ENCODE data around the gene MINDY2. TPM values are rescaled to one million over a fixed set of nuclear protein-coding genes. Genes with fewer than 3 reads are reported as not detected.
A peak's percentile ranks its signal among the peaks of the same experiment; 100 is the strongest.

The MINDY2 gene
- total and polyA plus RNA-seq, 7 experiments from 2014 or later, result 8.9 to 16.6 (median 11.4) TPM

DNA sequence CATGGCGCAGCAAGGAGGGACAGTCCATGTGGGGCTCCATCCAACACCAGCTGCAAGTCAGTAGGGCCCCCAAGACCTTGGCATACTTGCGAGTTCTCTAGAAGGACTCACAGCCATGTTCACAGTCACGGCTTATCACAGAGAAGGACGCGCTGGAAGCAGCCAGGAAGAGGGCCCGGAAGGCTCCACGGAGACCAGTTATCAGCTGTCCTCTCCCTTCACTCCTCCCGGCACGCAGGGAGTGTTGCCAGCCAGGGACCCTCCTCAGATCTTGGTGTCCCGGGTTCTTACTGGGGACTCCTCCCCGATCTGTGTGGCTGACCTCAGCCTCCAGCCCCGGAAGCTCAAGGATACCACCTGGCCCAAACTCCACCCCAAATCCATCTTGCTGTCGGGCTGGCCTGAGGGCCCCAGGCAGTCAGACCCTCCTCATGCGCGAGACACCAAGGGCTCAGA is 94.4 kb downstream of the MINDY2 start:
- Mint-ChIP-seq H3K4me3 (peak overlapping the region in 5 of 10 donors; percentile 16 to 58 (median 38)), H3K27me3 (peaks cover 6 to 8% (median 7%) of the 10 kb centered on the region in 5 donors), H3K36me3 (peaks cover 0 to 7% (median 4%) of the 10 kb centered on the region in 5 donors), H3K9me3 (peaks cover 0 to 1% (median 0%) of the 10 kb centered on the region in 11 donors), H3K4me1 (peaks cover 10 to 31% (median 25%) of the 10 kb centered on the region in 7 donors), H3K27ac (no peak overlapping the region)
- no peak overlapping the region for H3K4me3 ChIP-seq (ENCODE audit: low read length)
- H3K36me3 ChIP-seq (ENCODE audit: control insufficient read depth in 2 of 3, insufficient read depth in 3 of 3, low read length in 3 of 3), result no peaks in the 10 kb centered on the region
- no peaks in the 10 kb centered on the region for H3K9me3 ChIP-seq (ENCODE audit: control insufficient read depth in 2 of 3, low read length in 3 of 3)
- DNase-seq, result no peak
- no peak for ATAC-seq
- peaks cover 0 to 5% of the 10 kb centered on the region in 2 donors for H3K4me1 ChIP-seq (ENCODE audit: control insufficient read depth in 2 of 2, insufficient read depth in 2 of 2, low read length in 2 of 2)
- intact Hi-C loops (cut with micrococcal nuclease), result no loop called here
- no peak overlapping the region for H3K27ac ChIP-seq (ENCODE audit: low read depth, low read length)
- ChIA-PET POLR2A (no interaction called here), CTCF (no interaction called here)
- no peaks in the 10 kb centered on the region for H3K27me3 ChIP-seq (ENCODE audit: control insufficient read depth in 2 of 2, insufficient read depth in 2 of 2, low read length in 2 of 2)

DNA sequence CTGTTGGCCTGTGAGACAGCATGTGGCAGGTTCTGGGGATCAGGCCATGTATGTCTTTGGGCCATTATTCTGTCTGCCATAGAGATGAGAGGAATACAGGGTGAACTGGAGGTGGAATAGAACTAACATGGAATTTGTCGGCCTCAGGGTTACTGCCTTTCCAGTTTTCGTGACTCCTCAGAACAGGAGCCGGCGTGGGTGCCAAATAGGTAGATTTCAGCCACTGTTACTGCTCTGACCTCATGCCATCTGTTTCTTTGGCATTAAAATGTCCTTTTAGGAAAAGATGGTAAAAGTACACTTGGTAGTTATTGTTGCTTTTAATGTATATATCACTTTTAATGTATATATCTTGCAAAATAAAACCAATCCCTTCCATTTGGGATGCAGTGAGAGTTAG is 96.8 kb downstream of the MINDY2 start:
- ATAC-seq, result no peak

DNA sequence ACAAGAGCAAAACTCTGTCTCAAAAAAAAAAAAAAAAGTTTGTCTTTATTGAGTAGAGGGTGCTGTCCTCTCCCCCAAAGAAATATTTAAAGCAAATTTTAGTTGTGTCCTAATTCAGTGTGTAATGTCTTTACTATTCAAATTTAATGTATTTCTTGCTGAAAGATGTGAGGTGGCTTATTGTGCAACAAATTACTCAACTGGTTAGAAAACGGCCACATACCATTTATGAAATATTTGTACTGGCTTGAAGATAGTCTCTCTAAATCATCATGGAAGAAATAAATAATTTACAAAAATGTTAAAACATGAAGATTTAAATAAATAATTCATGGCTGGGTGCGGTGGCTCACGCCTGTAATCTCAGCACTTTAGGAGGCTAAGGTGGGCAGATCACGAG is 99.3 kb downstream of the MINDY2 start:
- intact Hi-C loops (cut with micrococcal nuclease), result no loop called here
- Mint-ChIP-seq H3K27ac (no peak overlapping the region), H3K4me3 (no peak overlapping the region), H3K36me3 (peaks cover 0 to 4% (median 0%) of the 10 kb centered on the region in 5 donors), H3K9me3 (peaks cover 0 to 1% (median 0%) of the 10 kb centered on the region in 11 donors), H3K4me1 (peaks cover 0 to 6% (median 0%) of the 10 kb centered on the region in 7 donors), H3K27me3 (no peaks in the 10 kb centered on the region)
- H3K27ac ChIP-seq (ENCODE audit: low read depth, low read length), result no peak overlapping the region
- no peaks in the 10 kb centered on the region for H3K36me3 ChIP-seq (ENCODE audit: control insufficient read depth in 2 of 3, insufficient read depth in 3 of 3, low read length in 3 of 3)
- DNase-seq, result no peak
- no peak for ATAC-seq
- no peaks in the 10 kb centered on the region for H3K27me3 ChIP-seq (ENCODE audit: control insufficient read depth in 2 of 2, insufficient read depth in 2 of 2, low read length in 2 of 2)
- H3K4me1 ChIP-seq (ENCODE audit: control insufficient read depth in 2 of 2, insufficient read depth in 2 of 2, low read length in 2 of 2), result no peaks in the 10 kb centered on the region
- ChIA-PET POLR2A (no interaction called here), CTCF (no interaction called here)
- H3K4me3 ChIP-seq (ENCODE audit: low read length), result no peak overlapping the region
- H3K9me3 ChIP-seq (ENCODE audit: control insufficient read depth in 2 of 3, low read length in 3 of 3), result no peaks in the 10 kb centered on the region

More for the DNA sequence above, 96.8 kb downstream of the MINDY2 start:
- CTCF ChIA-PET, result no interaction called here
- no peak for DNase-seq
- H3K4me1 Mint-ChIP-seq, result peaks cover 6 to 11% (median 7%) of the 10 kb centered on the region in 7 donors
- peaks cover 6 to 8% (median 7%) of the 10 kb centered on the region in 5 donors for H3K27me3 Mint-ChIP-seq
- H3K9me3 Mint-ChIP-seq, result peaks cover 0 to 1% (median 0%) of the 10 kb centered on the region in 11 donors
- Histone ChIP-seq H3K4me1 (ENCODE audit: control insufficient read depth in 2 of 2, insufficient read depth in 2 of 2, low read length in 2 of 2) (no peaks in the 10 kb centered on the region), H3K27me3 (ENCODE audit: control insufficient read depth in 2 of 2, insufficient read depth in 2 of 2, low read length in 2 of 2) (no peaks in the 10 kb centered on the region), H3K9me3 (ENCODE audit: control insufficient read depth in 2 of 3, low read length in 3 of 3) (no peaks in the 10 kb centered on the region), H3K27ac (ENCODE audit: low read depth, low read length) (no peak overlapping the region), H3K36me3 (ENCODE audit: control insufficient read depth in 2 of 3, insufficient read depth in 3 of 3, low read length in 3 of 3) (no peaks in the 10 kb centered on the region), H3K4me3 (ENCODE audit: low read length) (no peak overlapping the region)
- intact Hi-C loops (cut with micrococcal nuclease), result no loop called here
- H3K4me3 Mint-ChIP-seq, result no peak overlapping the region
- peaks cover 0 to 7% (median 4%) of the 10 kb centered on the region in 5 donors for H3K36me3 Mint-ChIP-seq
- POLR2A ChIA-PET, result no interaction called here
- peak overlapping the region in 1 of 9 donors; percentile 57 for H3K27ac Mint-ChIP-seq

DNA sequence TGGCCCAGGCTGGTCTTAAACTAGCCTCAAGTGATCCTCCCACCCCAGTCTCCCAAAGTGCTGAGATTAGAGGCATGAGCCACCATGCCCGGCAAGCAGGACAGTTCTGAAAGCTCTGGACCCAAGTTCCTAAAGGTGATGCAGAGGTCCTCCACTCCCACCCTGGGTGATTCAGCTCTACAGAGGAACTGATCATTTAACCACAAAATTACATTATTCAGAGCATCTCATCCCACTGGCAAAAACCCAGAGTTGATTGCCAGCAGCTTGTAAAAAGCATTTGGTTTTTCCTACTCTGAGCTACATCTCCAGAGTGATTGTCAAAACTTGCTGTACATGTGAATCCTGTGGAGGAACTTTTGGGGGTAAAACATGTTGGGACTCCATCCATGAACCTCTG is 102.2 kb downstream of the MINDY2 start:
- Histone ChIP-seq H3K4me3 (ENCODE audit: low read length) (no peak overlapping the region), H3K36me3 (ENCODE audit: control insufficient read depth in 2 of 3, insufficient read depth in 3 of 3, low read length in 3 of 3) (peaks cover 0 to 7% (median 0%) of the 10 kb centered on the region in 3 experiments), H3K27me3 (ENCODE audit: control insufficient read depth in 2 of 2, insufficient read depth in 2 of 2, low read length in 2 of 2) (no peaks in the 10 kb centered on the region), H3K4me1 (ENCODE audit: control insufficient read depth in 2 of 2, insufficient read depth in 2 of 2, low read length in 2 of 2) (no peaks in the 10 kb centered on the region), H3K9me3 (ENCODE audit: control insufficient read depth in 2 of 3, low read length in 3 of 3) (no peaks in the 10 kb centered on the region), H3K27ac (ENCODE audit: low read depth, low read length) (no peak overlapping the region)
- Mint-ChIP-seq H3K36me3 (peaks cover 1 to 15% (median 9%) of the 10 kb centered on the region in 5 donors), H3K27me3 (no peaks in the 10 kb centered on the region), H3K27ac (no peak overlapping the region), H3K4me3 (no peak overlapping the region), H3K9me3 (peaks cover 0 to 1% (median 0%) of the 10 kb centered on the region in 11 donors), H3K4me1 (peaks cover 0 to 11% (median 0%) of the 10 kb centered on the region in 7 donors)
- intact Hi-C loops (cut with micrococcal nuclease), result no loop called here
- ChIA-PET POLR2A (no interaction called here), CTCF (no interaction called here)
- peak; percentile 45 for ATAC-seq
- DNase-seq, result no peak

DNA sequence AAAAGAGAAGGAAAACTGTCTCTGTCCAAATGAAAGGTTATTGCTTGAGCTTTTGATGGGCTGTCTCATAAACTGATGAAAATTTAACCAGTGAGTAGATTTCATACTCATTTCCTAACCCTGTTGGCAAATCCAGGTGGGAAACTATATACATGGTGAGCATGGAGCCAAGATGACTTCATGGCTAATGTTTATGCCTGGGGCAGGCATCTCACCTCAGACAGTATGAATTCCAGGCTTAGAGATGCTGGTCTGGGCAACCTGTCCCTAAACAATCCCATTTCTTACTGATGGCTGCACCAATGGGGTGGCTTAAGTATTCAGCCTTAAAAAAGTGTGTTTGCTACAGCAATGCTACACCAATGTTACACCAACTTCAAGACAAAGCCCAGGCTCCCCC is 104.2 kb downstream of the MINDY2 start:
- Mint-ChIP-seq H3K36me3 (peaks cover 12 to 29% (median 21%) of the 10 kb centered on the region in 5 donors), H3K27ac (no peak overlapping the region), H3K9me3 (no peaks in the 10 kb centered on the region), H3K27me3 (no peaks in the 10 kb centered on the region), H3K4me1 (peaks cover 0 to 11% (median 0%) of the 10 kb centered on the region in 7 donors), H3K4me3 (no peak overlapping the region)
- Histone ChIP-seq H3K27me3 (ENCODE audit: control insufficient read depth in 2 of 2, insufficient read depth in 2 of 2, low read length in 2 of 2) (no peaks in the 10 kb centered on the region), H3K27ac (ENCODE audit: low read depth, low read length) (no peak overlapping the region), H3K36me3 (ENCODE audit: control insufficient read depth in 2 of 3, insufficient read depth in 3 of 3, low read length in 3 of 3) (peaks cover 0 to 27% (median 12%) of the 10 kb centered on the region in 3 experiments), H3K4me3 (ENCODE audit: low read length) (no peak overlapping the region), H3K4me1 (ENCODE audit: control insufficient read depth in 2 of 2, insufficient read depth in 2 of 2, low read length in 2 of 2) (no peaks in the 10 kb centered on the region), H3K9me3 (ENCODE audit: control insufficient read depth in 2 of 3, low read length in 3 of 3) (no peaks in the 10 kb centered on the region)
- ChIA-PET POLR2A (no interaction called here), CTCF (no interaction called here)
- DNase-seq (no peak), ATAC-seq (no peak)
- intact Hi-C loops (cut with micrococcal nuclease), result no loop called here

DNA sequence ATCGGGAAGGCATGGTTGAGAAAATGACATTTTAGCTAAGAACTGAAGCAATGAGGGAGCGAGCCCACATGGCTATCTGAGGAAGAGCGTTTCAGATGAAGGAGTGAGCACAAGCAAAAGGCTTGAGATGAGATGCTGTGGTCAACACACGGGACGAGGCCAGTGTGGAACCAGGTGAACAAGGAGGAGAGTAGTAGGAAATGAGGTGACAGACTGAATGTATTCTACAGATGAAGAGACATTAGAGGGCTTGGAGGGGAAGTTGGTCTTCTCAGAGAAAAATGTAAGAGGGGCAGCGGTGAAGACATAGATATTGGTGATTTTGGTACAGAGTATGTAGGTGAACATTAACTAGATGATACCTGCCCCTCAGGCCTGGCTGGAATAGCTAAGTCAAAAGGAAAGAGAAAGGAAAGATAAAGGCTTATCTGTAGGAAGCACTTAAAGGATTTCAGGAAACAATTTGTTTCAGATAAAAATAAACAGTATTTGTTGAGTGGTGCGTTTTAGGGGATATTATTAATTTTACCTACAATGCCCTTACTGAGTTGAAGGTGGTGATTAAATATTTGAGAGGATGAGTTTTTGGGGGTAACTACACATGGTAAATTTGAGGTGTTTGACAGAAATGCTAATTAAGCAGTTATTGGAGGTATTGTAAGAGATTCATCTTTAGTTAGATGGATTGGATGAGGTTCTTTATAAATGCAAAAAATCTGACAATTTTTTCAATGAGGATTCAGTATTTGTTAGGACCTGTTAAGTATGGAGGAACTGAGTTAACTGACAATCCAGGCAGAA is 105.4 kb downstream of the MINDY2 start:
- Mint-ChIP-seq H3K27ac (peak overlapping the region in 4 of 9 donors; percentile 1 to 37 (median 22)), H3K36me3 (peaks cover 15 to 38% (median 31%) of the 10 kb centered on the region in 5 donors), H3K4me1 (peaks cover 0 to 11% (median 0%) of the 10 kb centered on the region in 7 donors), H3K27me3 (no peaks in the 10 kb centered on the region), H3K4me3 (no peak overlapping the region), H3K9me3 (no peaks in the 10 kb centered on the region)
- ChIA-PET POLR2A (no interaction called here), CTCF (interaction anchor here (0.7 kb wide), 1 partner anchor 1322 kb away, joined by 4 read pairs; no protein-coding TSS in a partner anchor)
- Histone ChIP-seq H3K27ac (ENCODE audit: low read depth, low read length) (no peak overlapping the region), H3K36me3 (ENCODE audit: control insufficient read depth in 2 of 3, insufficient read depth in 3 of 3, low read length in 3 of 3) (peaks cover 4 to 39% (median 12%) of the 10 kb centered on the region in 3 experiments), H3K9me3 (ENCODE audit: control insufficient read depth in 2 of 3, low read length in 3 of 3) (no peaks in the 10 kb centered on the region), H3K4me3 (ENCODE audit: low read length) (no peak overlapping the region), H3K4me1 (ENCODE audit: control insufficient read depth in 2 of 2, insufficient read depth in 2 of 2, low read length in 2 of 2) (no peaks in the 10 kb centered on the region), H3K27me3 (ENCODE audit: control insufficient read depth in 2 of 2, insufficient read depth in 2 of 2, low read length in 2 of 2) (no peaks in the 10 kb centered on the region)
- intact Hi-C loops (cut with micrococcal nuclease), result no loop called here
- DNase-seq (no peak), ATAC-seq (no peak)

Measured in naive thymus-derived CD4-positive, alpha-beta T cell (primary cell).